Mesenchymal stem cell (in vitro differentiated cells and primary cell): ENCODE data around the gene SEC14L5.

Experiments
- DNase-seq: peaks from one replicate; pipeline ENCODE4 v3.0.0-alpha.2; 2013
- H2AFZ ChIP-seq: one replicate; pipeline ENCODE4 v1.6.1; 2013; ENCODE audit warnings: low read depth, mild to moderate bottlenecking, control low read depth, inconsistent platforms, low read length, moderate library complexity
- H2AK5ac ChIP-seq: 2 replicates; pipeline ENCODE4 v1.6.1; 2013; ENCODE audit warnings: low read length, moderate library complexity, mild to moderate bottlenecking, inconsistent platforms; ENCODE audit not compliant: severe bottlenecking
- H2BK120ac ChIP-seq: one replicate; pipeline ENCODE4 v1.6.1; 2013; ENCODE audit warnings: low read depth, mild to moderate bottlenecking, inconsistent platforms, low read length, moderate library complexity
- H2BK12ac ChIP-seq, 2 experiments: one replicate each; pipeline ENCODE4 v1.6.1; 2013; ENCODE audit warnings: inconsistent platforms in 2 of 2, low read length in 2 of 2, mild to moderate bottlenecking in 2 of 2, moderate library complexity in 2 of 2, control low read depth in 1 of 2
- H2BK15ac ChIP-seq: one replicate; pipeline ENCODE4 v1.6.1; 2013; ENCODE audit warnings: mild to moderate bottlenecking, low read depth, inconsistent platforms; ENCODE audit not compliant: poor library complexity, severe bottlenecking
- H2BK5ac ChIP-seq: 2 replicates; pipeline ENCODE4 v1.6.1; 2013; ENCODE audit warnings: low read depth, mild to moderate bottlenecking, low read length, control low read depth, inconsistent platforms; ENCODE audit not compliant: poor library complexity, severe bottlenecking
- H3K14ac ChIP-seq, 2 experiments: one replicate each; pipeline ENCODE4 v1.6.1; 2013; ENCODE audit warnings: inconsistent platforms in 2 of 2, low read length in 2 of 2, control low read depth in 1 of 2, mild to moderate bottlenecking in 1 of 2, moderate library complexity in 1 of 2
- H3K18ac ChIP-seq, 2 experiments: one replicate each; pipeline ENCODE4 v1.6.1; 2013; ENCODE audit warnings: inconsistent platforms in 2 of 2, low read length in 2 of 2, control low read depth in 1 of 2, low read depth in 1 of 2, mild to moderate bottlenecking in 1 of 2
- H3K23ac ChIP-seq, 2 experiments: one replicate each; pipeline ENCODE4 v1.6.1; 2013; ENCODE audit warnings: inconsistent platforms in 2 of 2, low read length in 2 of 2, mild to moderate bottlenecking in 2 of 2, moderate library complexity in 2 of 2, control low read depth in 1 of 2
- H3K27ac ChIP-seq: 2 replicates; pipeline ENCODE4 v1.5.1; 2013; ENCODE audit warnings: mild to moderate bottlenecking, moderate library complexity, low read length, control low read depth, inconsistent platforms; ENCODE audit not compliant: poor library complexity, severe bottlenecking
- H3K27me3 ChIP-seq, 2 experiments: 2 replicates each; pipeline versions ENCODE4 v1.6.1 to v1.7.0; 2013; ENCODE audit warnings: low read length in 2 of 2, mild to moderate bottlenecking in 2 of 2, moderate library complexity in 2 of 2, control low read depth in 1 of 2, inconsistent platforms in 1 of 2; ENCODE audit not compliant: control insufficient read depth in 1 of 2, insufficient read depth in 1 of 2
- H3K36me3 ChIP-seq, 2 experiments: 2 replicates each; pipeline versions ENCODE4 v1.6.1 to v1.7.0; 2013; ENCODE audit warnings: low read length in 2 of 2, control low read depth in 1 of 2, inconsistent platforms in 1 of 2, low read depth in 1 of 2, mild to moderate bottlenecking in 1 of 2; ENCODE audit not compliant: insufficient read depth in 2 of 2, control insufficient read depth in 1 of 2
- H3K4ac ChIP-seq, 2 experiments: one replicate each; pipeline ENCODE4 v1.6.1; 2013; ENCODE audit warnings: inconsistent platforms in 2 of 2, low read length in 2 of 2, mild to moderate bottlenecking in 2 of 2, moderate library complexity in 2 of 2, control low read depth in 1 of 2, low read depth in 1 of 2
- H3K4me1 ChIP-seq: 2 replicates; pipeline ENCODE4 v1.6.1; 2013; ENCODE audit warnings: low read depth, low read length, control low read depth; ENCODE audit not compliant: control insufficient read depth, insufficient read depth
- H3K4me2 ChIP-seq: 2 replicates; pipeline ENCODE4 v1.6.1; 2013; ENCODE audit warnings: low read length, mild to moderate bottlenecking, inconsistent platforms; ENCODE audit not compliant: poor library complexity, severe bottlenecking
- H3K4me3 ChIP-seq, 2 experiments: 2 replicates each; pipeline versions ENCODE4 v1.5.1 to v1.7.0; 2013; ENCODE audit warnings: low read length in 2 of 2, mild to moderate bottlenecking in 2 of 2, control low read depth in 1 of 2, low read depth in 1 of 2; ENCODE audit not compliant: insufficient read depth in 1 of 2
- H3K79me1 ChIP-seq: replicated peaks from 2 replicates; pipeline ENCODE4 v1.6.1; 2013; ENCODE audit warnings: mild to moderate bottlenecking, control low read depth, low read length, inconsistent platforms; ENCODE audit not compliant: poor library complexity, severe bottlenecking
- H3K9ac ChIP-seq: 2 replicates; pipeline ENCODE4 v1.7.0; 2013; ENCODE audit warnings: mild to moderate bottlenecking, low read length, moderate library complexity
- H3K9me3 ChIP-seq: 2 replicates; pipeline ENCODE4 v1.7.0; 2013; ENCODE audit warnings: mild to moderate bottlenecking, low read length; ENCODE audit not compliant: control insufficient read depth
- H4K8ac ChIP-seq: one replicate; pipeline ENCODE4 v1.6.1; 2013; ENCODE audit warnings: inconsistent platforms, mild to moderate bottlenecking, low read length, moderate library complexity
- H4K91ac ChIP-seq: one replicate; pipeline ENCODE4 v1.6.1; 2013; ENCODE audit warnings: mild to moderate bottlenecking, low read length, inconsistent platforms
- WGBS: methylation state at CpG from one replicate; pipeline ENCODE4 v1.1.7; 2013; ENCODE audit warnings: mixed read lengths; 5-methylcytosine and 5-hydroxymethylcytosine counted together

Gene SEC14L5

DNA sequence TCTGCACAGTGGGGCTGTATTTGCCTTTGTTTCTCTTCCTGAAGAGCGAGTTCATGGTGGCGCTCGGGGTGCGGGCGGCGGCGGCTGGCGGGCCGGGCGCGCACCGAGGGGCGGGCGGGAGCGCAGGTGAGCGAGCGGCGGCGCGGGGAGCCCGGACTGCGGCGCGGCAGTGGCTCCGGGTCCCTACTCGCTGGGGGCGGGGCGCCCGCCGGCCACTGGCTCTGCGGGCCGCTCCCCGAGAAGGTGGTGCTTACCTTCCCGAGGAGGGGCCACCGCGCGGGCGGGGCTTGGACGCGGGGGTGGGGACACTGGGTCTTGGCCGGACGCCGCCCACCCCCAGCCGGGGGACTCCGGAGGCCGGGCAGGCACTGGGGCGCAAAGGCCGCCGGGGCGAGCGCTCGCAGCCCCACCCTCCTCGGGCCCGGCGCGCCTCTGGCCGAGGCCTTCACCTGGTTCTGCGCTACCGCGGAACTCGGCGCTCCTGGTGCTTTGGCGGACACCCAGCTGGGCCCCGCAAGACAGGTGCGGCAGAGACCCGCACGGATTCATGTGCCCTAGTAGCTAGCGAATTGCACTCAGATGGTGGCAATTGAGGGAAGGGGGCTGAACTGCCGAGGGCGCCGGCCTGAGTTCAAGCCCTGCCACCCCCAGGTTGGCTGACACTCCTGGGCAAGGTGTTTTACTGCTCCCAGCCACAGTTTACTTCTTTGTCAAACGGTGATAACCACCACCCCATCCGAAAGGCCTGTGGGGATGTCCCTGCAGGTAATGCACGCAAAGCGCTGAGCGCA lies 20.9 kb upstream of the SEC14L5 start, which contains the start of gene PPL:
TSS of gene PPL (minus strand) at position 158 of the 791 bp plus-strand sequence. CDS start at position 55, 103 bp downstream.
- Histone ChIP-seq H3K23ac (peak within 1 kb of the TSS in 1 of 2 experiments; percentile 90), H3K4me2 (peak within 1 kb of the TSS; percentile 98), H2BK5ac (no peak within 1 kb of the TSS), H4K8ac (peak within 1 kb of the TSS; percentile 29), H3K79me1 (peaks cover 21% of the 10 kb centered on the region), H3K9me3 (no peaks in the 10 kb centered on the region), H2AK5ac (peak within 1 kb of the TSS; percentile 39), H3K4me1 (peaks cover 35% of the 10 kb centered on the region), H2BK12ac (peak within 1 kb of the TSS in 1 of 2 experiments; percentile 68), H3K9ac (peak within 1 kb of the TSS; percentile 87), H4K91ac (peak within 1 kb of the TSS; percentile 7), H3K4ac (no peak within 1 kb of the TSS), H3K36me3 (peaks cover 9 to 11% of the 10 kb centered on the region in 2 experiments), H3K27me3 (no peaks in the 10 kb centered on the region), H2BK15ac (peak within 1 kb of the TSS; percentile 44), H3K14ac (peak within 1 kb of the TSS in 1 of 2 experiments; percentile 83), H3K4me3 (peak within 1 kb of the TSS; percentile 71 to 96), H3K18ac (peak within 1 kb of the TSS; percentile 2 to 78), H3K27ac (no peak within 1 kb of the TSS), H2BK120ac (no peak within 1 kb of the TSS), H2AFZ (peak within 1 kb of the TSS; percentile 83)
- WGBS, result 12% methylated on average over 61 of the region's 76 CpGs
- DNase-seq, result no peak

DNA sequence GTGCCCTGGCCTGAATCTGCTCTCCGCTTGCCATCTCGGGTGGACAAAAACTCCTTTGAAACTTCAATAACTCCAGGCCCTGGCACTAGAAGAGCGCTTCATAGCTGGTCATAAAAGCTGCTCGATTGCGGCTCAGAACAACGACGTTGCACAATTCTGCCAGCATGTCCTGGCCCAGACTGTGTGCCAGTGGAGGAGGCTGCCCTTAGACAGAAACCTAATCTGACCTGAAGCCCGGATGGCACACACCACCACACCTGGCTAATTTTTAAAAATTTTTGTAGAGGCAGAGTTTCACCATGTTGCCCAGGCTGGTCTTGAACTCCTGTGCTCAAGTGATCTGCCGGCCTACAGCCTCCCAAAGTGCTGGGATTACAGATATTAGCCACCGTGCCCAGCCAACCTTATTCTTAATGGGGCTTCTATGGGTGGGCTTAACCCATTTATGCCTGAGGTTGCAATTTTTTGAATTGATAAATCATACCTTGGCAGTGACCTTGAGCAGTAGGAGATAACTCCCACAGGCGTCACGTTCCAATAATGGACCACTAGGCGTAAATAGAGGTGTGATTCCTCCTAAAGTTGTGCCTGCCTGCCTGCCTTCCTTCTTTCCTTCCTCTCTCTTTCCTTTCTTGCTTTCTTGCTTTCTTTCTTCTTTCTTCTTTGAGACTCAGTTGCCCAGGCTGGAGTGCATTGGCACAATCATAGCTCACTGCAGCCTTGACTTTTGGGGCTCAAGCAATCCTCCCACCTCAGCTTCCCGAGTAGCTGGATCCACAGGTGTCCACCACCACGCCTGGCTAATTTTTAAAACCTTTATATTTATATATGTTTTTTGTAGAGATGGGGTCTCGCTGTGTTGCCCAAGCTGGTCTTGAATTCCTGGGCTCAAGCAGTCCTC lies 20.1 kb upstream of the SEC14L5 start:
- Histone ChIP-seq H2AFZ (no peak overlapping the region), H3K4me1 (peaks cover 43% of the 10 kb centered on the region), H3K27ac (no peak overlapping the region), H3K4ac (no peak overlapping the region), H2AK5ac (peak overlapping the region; percentile 39), H2BK120ac (no peak overlapping the region), H3K18ac (no peak overlapping the region), H2BK5ac (no peak overlapping the region), H2BK15ac (no peak overlapping the region), H3K9ac (no peak overlapping the region), H3K14ac (no peak overlapping the region), H2BK12ac (no peak overlapping the region), H3K4me2 (peak overlapping the region; percentile 98), H4K8ac (no peak overlapping the region), H3K79me1 (peaks cover 18% of the 10 kb centered on the region), H3K9me3 (no peaks in the 10 kb centered on the region), H3K23ac (no peak overlapping the region), H4K91ac (no peak overlapping the region), H3K4me3 (peak overlapping the region in 1 of 2 experiments; percentile 49), H3K27me3 (no peaks in the 10 kb centered on the region), H3K36me3 (peaks cover 9 to 10% of the 10 kb centered on the region in 2 experiments)
- no peak for DNase-seq
- WGBS, result 93% methylated on average over 14 of the region's 16 CpGs

- Histone ChIP-seq H2BK120ac (no peak overlapping the region), H3K4me2 (no peak overlapping the region), H3K4me1 (peaks cover 48% of the 10 kb centered on the region), H3K27ac (no peak overlapping the region), H3K79me1 (peaks cover 18% of the 10 kb centered on the region), H3K9me3 (no peaks in the 10 kb centered on the region), H3K14ac (no peak overlapping the region), H4K8ac (no peak overlapping the region), H3K23ac (no peak overlapping the region), H2AK5ac (no peak overlapping the region), H3K4ac (no peak overlapping the region), H3K9ac (no peak overlapping the region), H2AFZ (no peak overlapping the region), H3K18ac (no peak overlapping the region), H3K36me3 (peaks cover 3 to 10% of the 10 kb centered on the region in 2 experiments), H4K91ac (no peak overlapping the region), H3K27me3 (no peaks in the 10 kb centered on the region), H2BK5ac (no peak overlapping the region), H3K4me3 (no peak overlapping the region), H2BK12ac (no peak overlapping the region), H2BK15ac (no peak overlapping the region)
- no peak for DNase-seq
- WGBS, result 92% methylated on average over 5 of the region's 5 CpGs
These were observed 19.5 kb upstream of the SEC14L5 start for GRCh38 chr16:4938683-4939030.

DNA sequence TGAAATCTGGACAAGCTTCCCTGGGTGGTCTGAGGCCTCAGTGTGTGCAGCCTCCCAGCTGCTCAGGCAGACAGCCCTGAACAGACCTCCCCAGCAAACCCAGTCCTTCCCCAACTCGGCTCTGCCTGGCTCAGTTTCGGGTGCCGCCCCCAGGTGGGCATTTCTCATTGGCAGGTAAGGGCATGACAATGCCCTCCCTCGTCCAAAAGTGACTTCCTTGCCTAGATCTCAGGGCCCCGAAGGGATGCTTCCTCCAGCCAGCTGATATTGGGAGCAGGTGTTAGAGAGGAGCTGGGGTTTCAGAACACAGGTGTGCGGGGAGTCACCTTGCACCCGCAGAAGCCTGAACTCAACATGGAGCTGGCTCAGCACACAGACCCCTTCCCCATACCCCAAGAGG lies 17.4 kb upstream of the SEC14L5 start:
- Histone ChIP-seq H2BK12ac (no peak overlapping the region), H3K27ac (no peak overlapping the region), H2BK120ac (no peak overlapping the region), H3K4me2 (no peak overlapping the region), H3K9me3 (no peaks in the 10 kb centered on the region), H3K9ac (no peak overlapping the region), H2BK5ac (no peak overlapping the region), H3K4me3 (no peak overlapping the region), H2AFZ (no peak overlapping the region), H3K79me1 (peaks cover 3% of the 10 kb centered on the region), H2BK15ac (no peak overlapping the region), H4K91ac (no peak overlapping the region), H3K4ac (no peak overlapping the region), H3K18ac (no peak overlapping the region), H3K14ac (no peak overlapping the region), H3K36me3 (no peaks in the 10 kb centered on the region), H3K4me1 (peaks cover 54% of the 10 kb centered on the region), H3K23ac (no peak overlapping the region), H4K8ac (no peak overlapping the region), H3K27me3 (no peaks in the 10 kb centered on the region), H2AK5ac (peak overlapping the region; percentile 46)
- 55% methylated on average over 7 of the region's 7 CpGs for WGBS
- no peak for DNase-seq
